GM23338 (cell line): ENCODE data around the gene BRICD5.

Experiments used
- CTCF ChIP-seq, 2 experiments: fragments of 200-600 bp in 1 of 2; sonication (generic) in 1 of 2; conservative IDR thresholded peaks; 2 replicates each; pipeline versions ENCODE4 v1.5.1 to v1.6.1; 2016 to 2017; ENCODE audit warnings: antibody characterized with exemption in 2 of 2, low read depth in 2 of 2, mild to moderate bottlenecking in 2 of 2, moderate library complexity in 1 of 2
- EZH2 ChIP-seq: fragments of 200-600 bp; sonication (generic); IDR thresholded peaks from one replicate; pipeline ENCODE4 v1.8.0; 2017; ENCODE audit warnings: antibody characterized with exemption, mild to moderate bottlenecking, low read depth; ENCODE audit not compliant: unreplicated experiment
- EZH2phosphoT487 ChIP-seq: fragments of 200-600 bp; sonication (generic); IDR thresholded peaks from one replicate; pipeline ENCODE4 v1.8.1; 2018; ENCODE audit warnings: antibody characterized with exemption; ENCODE audit not compliant: unreplicated experiment
- REST ChIP-seq: IDR thresholded peaks from one replicate; pipeline ENCODE4 v1.6.1; 2018; ENCODE audit warnings: antibody characterized with exemption; ENCODE audit not compliant: unreplicated experiment
- ZNF331 ChIP-seq: fragments of 250-450 bp; sonication (Bioruptor Pico); IDR thresholded peaks from 2 replicates; pipeline ENCODE4 v1.5.0; 2020; ENCODE audit warnings: low read depth, mild to moderate bottlenecking, moderate library complexity

- no peak for TF ChIP-seq CTCF (conservative IDR thresholded peaks at IDR 0.05; ENCODE audit: low read depth in 2 of 2)
- TF ChIP-seq ZNF331 (CRISPR knock-in tag): no peak
- no peak for TF ChIP-seq EZH2
- no peak for TF ChIP-seq EZH2phosphoT487
- no peak for TF ChIP-seq REST
Measured at GRCh38 chr16:2213817-2214718, 3.4 kb upstream of the BRICD5 start.
